ENCODE data around the gene RBMS3. TPM values are rescaled to one million over a fixed set of nuclear protein-coding genes. Genes with fewer than 3 reads are reported as not detected.

RBMS3 gene
- total RNA-seq, 1 experiment from 2014 or later = 1.3 TPM

DNA sequence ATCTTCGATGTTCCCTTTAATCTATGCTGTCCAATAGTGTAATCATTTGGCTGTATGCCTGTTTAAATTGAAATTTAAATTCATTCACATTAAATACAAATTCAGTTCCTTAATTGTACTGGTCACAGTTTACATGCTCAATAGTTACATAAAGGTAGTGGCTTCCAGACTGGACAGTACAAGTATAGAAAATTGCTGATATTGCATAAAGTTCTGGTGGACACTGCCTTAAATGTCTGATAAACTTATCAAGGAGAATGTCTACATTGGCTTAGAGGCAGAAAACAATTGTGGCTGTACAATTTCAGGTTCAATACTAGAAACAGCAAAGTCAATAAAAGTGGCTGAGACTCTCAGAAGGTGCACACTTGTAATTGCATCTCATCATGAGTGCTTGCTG, 365.2 kb downstream of the RBMS3 start:
- intact Hi-C loops (cut with micrococcal nuclease; ENCODE audit: unreplicated experiment) = no loop called here
- CTCF ChIA-PET = no interaction called here
- Mint-ChIP-seq H3K4me1 (ENCODE audit: low read depth, unreplicated experiment) (no peaks in the 10 kb centered on the region), H3K36me3 (ENCODE audit: insufficient read depth, unreplicated experiment) (no peaks in the 10 kb centered on the region), H3K27me3 (ENCODE audit: unreplicated experiment) (no peaks in the 10 kb centered on the region), H3K9me3 (ENCODE audit: low read depth, unreplicated experiment) (no peaks in the 10 kb centered on the region), H3K27ac (ENCODE audit: unreplicated experiment) (no peak overlapping the region), H3K4me3 (ENCODE audit: low read depth, unreplicated experiment) (no peak overlapping the region)
- BruUV-seq (replicated peaks) = no TSS peak
- no peak for TF ChIP-seq CTCF (IDR thresholded peaks at IDR 0.05; ENCODE audit: unreplicated experiment)
- no peak for DNase-seq

- Mint-ChIP-seq H3K4me3 (ENCODE audit: low read depth, unreplicated experiment) (no peak overlapping the region), H3K36me3 (ENCODE audit: insufficient read depth, unreplicated experiment) (no peaks in the 10 kb centered on the region), H3K9me3 (ENCODE audit: low read depth, unreplicated experiment) (no peaks in the 10 kb centered on the region), H3K27me3 (ENCODE audit: unreplicated experiment) (no peaks in the 10 kb centered on the region), H3K4me1 (ENCODE audit: low read depth, unreplicated experiment) (no peaks in the 10 kb centered on the region), H3K27ac (ENCODE audit: unreplicated experiment) (no peak overlapping the region)
- no peak for TF ChIP-seq CTCF (IDR thresholded peaks at IDR 0.05; ENCODE audit: unreplicated experiment)
- intact Hi-C loops (cut with micrococcal nuclease; ENCODE audit: unreplicated experiment) = no loop called here
- BruUV-seq (replicated peaks) = no TSS peak
- DNase-seq = no peak
- CTCF ChIA-PET = no interaction called here
These were observed 369.1 kb downstream of the RBMS3 start for GRCh38 chr3:29649815-29650547.

- intact Hi-C loops (cut with micrococcal nuclease; ENCODE audit: unreplicated experiment) = no loop called here
- Mint-ChIP-seq H3K4me3 (ENCODE audit: low read depth, unreplicated experiment) (no peak overlapping the region), H3K27me3 (ENCODE audit: unreplicated experiment) (no peaks in the 10 kb centered on the region), H3K36me3 (ENCODE audit: insufficient read depth, unreplicated experiment) (no peaks in the 10 kb centered on the region), H3K9me3 (ENCODE audit: low read depth, unreplicated experiment) (no peaks in the 10 kb centered on the region), H3K4me1 (ENCODE audit: low read depth, unreplicated experiment) (no peaks in the 10 kb centered on the region), H3K27ac (ENCODE audit: unreplicated experiment) (no peak overlapping the region)
- no TSS peak for BruUV-seq (replicated peaks)
- no peak for TF ChIP-seq CTCF (IDR thresholded peaks at IDR 0.05; ENCODE audit: unreplicated experiment)
- no peak for DNase-seq
- CTCF ChIA-PET = no interaction called here
These were observed 372.8 kb downstream of the RBMS3 start for GRCh38 chr3:29653680-29654079.

- BruUV-seq (replicated peaks) = no TSS peak
- TF ChIP-seq CTCF (IDR thresholded peaks at IDR 0.05; ENCODE audit: unreplicated experiment) = no peak
- H3K4me1 Mint-ChIP-seq (ENCODE audit: low read depth, unreplicated experiment) = no peaks in the 10 kb centered on the region
- H3K36me3 Mint-ChIP-seq (ENCODE audit: insufficient read depth, unreplicated experiment) = no peaks in the 10 kb centered on the region
- no peaks in the 10 kb centered on the region for H3K27me3 Mint-ChIP-seq (ENCODE audit: unreplicated experiment)
- H3K4me3 Mint-ChIP-seq (ENCODE audit: low read depth, unreplicated experiment) = no peak overlapping the region
- intact Hi-C loops (cut with micrococcal nuclease; ENCODE audit: unreplicated experiment) = no loop called here
- H3K27ac Mint-ChIP-seq (ENCODE audit: unreplicated experiment) = no peak overlapping the region
- CTCF ChIA-PET = interaction anchor here (1.3 kb wide), 1 partner anchor 12 kb away, joined by 3 read pairs; no protein-coding TSS in a partner anchor
- no peak for DNase-seq
- H3K9me3 Mint-ChIP-seq (ENCODE audit: low read depth, unreplicated experiment) = no peaks in the 10 kb centered on the region
These were observed 374.3 kb downstream of the RBMS3 start for GRCh38 chr3:29655015-29655747.
